H1 (cell line): Measurements from ENCODE around the gene YIF1B. TPM values are rescaled to one million over a fixed set of nuclear protein-coding genes. Genes with fewer than 3 reads are reported as not detected.

Source experiments
- E2F6 ChIP-seq: IDR thresholded peaks from 2 replicates; pipeline ENCODE4 v1.6.1; 2012; ENCODE audit warnings: inconsistent platforms
- EP300 ChIP-seq, 2 experiments: IDR thresholded peaks; 1 replicate in 1 of 2; 2 replicates in 1 of 2; pipeline ENCODE4 v1.6.1; 2011 to 2012; ENCODE audit warnings: low read depth in 2 of 2, low read length in 2 of 2, mild to moderate bottlenecking in 2 of 2, borderline replicate concordance in 1 of 2, inconsistent platforms in 1 of 2, moderate library complexity in 1 of 2
- NRF1 ChIP-seq: IDR thresholded peaks from 2 replicates; pipeline ENCODE4 v1.6.1; 2011; ENCODE audit warnings: mild to moderate bottlenecking, low read depth, low read length, improper control_type of control experiment
- RFX5 ChIP-seq: IDR thresholded peaks from 2 replicates; pipeline ENCODE4 v1.6.1; 2011; ENCODE audit warnings: low read depth, low read length, improper control_type of control experiment, borderline replicate concordance
- SIN3A ChIP-seq, 2 experiments: IDR thresholded peaks in 1 of 2; conservative IDR thresholded peaks in 1 of 2; 2 replicates each; pipeline ENCODE4 v1.6.1; 2011 to 2012; ENCODE audit warnings: low read length in 2 of 2, improper control_type of control experiment in 1 of 2, low read depth in 1 of 2, mild to moderate bottlenecking in 1 of 2
- SIRT6 ChIP-seq: IDR thresholded peaks from one replicate; pipeline ENCODE4 v1.7.1; 2012; ENCODE audit warnings: low read length, inconsistent platforms
- SP2 ChIP-seq: IDR thresholded peaks from 2 replicates; pipeline ENCODE4 v1.6.1; 2012; ENCODE audit warnings: mild to moderate bottlenecking, low read length, inconsistent platforms
- USF2 ChIP-seq: IDR thresholded peaks from 2 replicates; pipeline ENCODE4 v1.6.1; 2011; ENCODE audit warnings: low read length, improper control_type of control experiment
- polyA plus RNA-seq, 7 experiments: library from polyadenylated mRNA; depleted of rRNA in 3 of 7; stranded (reverse) in 5 of 7; unstranded in 2 of 7; fragments of >200 nt in 5 of 7; fragments of 200-250 nt in 2 of 7; gene quantifications; 1 replicate in 5 of 7; 2 replicates in 1 of 7; 4 replicates in 1 of 7; pipeline versions ENCODE4 v1.2.1 to v1.2.3, GENCODE V29; 2011 to 2013; ENCODE audit warnings: missing spikeins in 2 of 7, mixed read lengths in 2 of 7
- total RNA-seq: library from RNA; stranded (reverse); fragmentation: NEBNext Ultra II Directional; extraction: Animal tissue kit (Norgen Biotek cat#: 25700); gene quantifications from 2 replicates; pipeline ENCODE4 v1.2.1, GENCODE V29; 2021

YIF1B gene
- total and polyA plus RNA-seq, 2 of the 8 experiments (the other 6 are each of a cell fraction or from before 2014, with no cell fraction given): 89.6 to 305 TPM

DNA sequence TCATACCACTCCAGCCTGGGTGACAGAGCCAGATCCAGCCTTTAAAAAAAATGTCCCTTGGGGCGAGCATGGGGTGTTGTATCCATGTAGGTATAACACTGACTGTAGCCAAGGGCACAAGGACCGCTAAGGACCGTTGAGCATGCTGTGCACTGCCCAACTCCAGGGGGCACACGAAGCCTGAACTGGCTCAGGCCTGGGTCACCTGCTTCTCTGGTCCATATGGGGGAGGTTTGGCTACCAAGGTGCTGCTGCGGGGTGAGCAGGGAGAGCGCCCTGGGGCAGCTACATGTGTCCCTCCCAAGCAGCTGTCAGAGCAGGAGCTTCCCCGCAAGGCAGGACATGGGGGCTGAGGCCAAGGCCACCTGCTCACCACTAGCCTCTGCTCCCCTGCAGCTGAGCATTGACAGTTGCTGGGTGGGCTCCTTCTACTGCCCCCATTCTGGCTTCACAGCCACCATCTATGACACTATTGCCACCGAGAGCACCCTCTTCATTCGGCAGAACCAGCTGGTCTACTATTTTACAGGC is 36.2 kb upstream of the YIF1B start (continued):
- TF ChIP-seq EP300 (IDR thresholded peaks at IDR 0.05; ENCODE audit: borderline replicate concordance in 1 of 2, low read depth in 2 of 2, low read length in 2 of 2) (no peak), USF2 (no peak), SP2 (no peak), NRF1 (no peak), RFX5 (no peak), SIN3A (conservative IDR thresholded peaks at IDR 0.05 in 1 of 2, IDR thresholded peaks at IDR 0.05 in 1 of 2; ENCODE audit: low read depth in 1 of 2, low read length in 2 of 2) (no peak), E2F6 (no peak), SIRT6 (no peak)
- TF ChIP-seq, all 59 proteins: peak for 0
